Glutamatergic neuron (in vitro differentiated cells): ENCODE results near the gene ARL15. TPM values are rescaled to one million over a fixed set of nuclear protein-coding genes. Genes with fewer than 3 reads are reported as not detected.

ENCODE experiments used
- DNase-seq: peaks from one replicate; pipeline ENCODE4 v3.0.0; 2022
- H3K27ac Mint-ChIP-seq: one replicate; pipeline ENCODE4 v1.8.0; 2020; ENCODE audit warnings: mild to moderate bottlenecking, mixed read lengths, inconsistent platforms; ENCODE audit not compliant: unreplicated experiment
- H3K27me3 Mint-ChIP-seq: one replicate; pipeline ENCODE4 v1.8.0; 2020; ENCODE audit warnings: mild to moderate bottlenecking, moderate library complexity, mixed read lengths, inconsistent platforms; ENCODE audit not compliant: unreplicated experiment
- H3K36me3 Mint-ChIP-seq: one replicate; pipeline ENCODE4 v1.8.0; 2020; ENCODE audit warnings: mild to moderate bottlenecking, mixed read lengths, inconsistent platforms; ENCODE audit not compliant: unreplicated experiment
- H3K4me1 Mint-ChIP-seq: one replicate; pipeline ENCODE4 v1.8.0; 2020; ENCODE audit warnings: mild to moderate bottlenecking, low read depth, mixed read lengths, inconsistent platforms; ENCODE audit not compliant: unreplicated experiment
- H3K4me3 Mint-ChIP-seq: one replicate; pipeline ENCODE4 v1.8.0; 2020; ENCODE audit warnings: mild to moderate bottlenecking, mixed read lengths, inconsistent platforms; ENCODE audit not compliant: unreplicated experiment
- H3K9me3 Mint-ChIP-seq: one replicate; pipeline ENCODE4 v1.8.0; 2020; ENCODE audit warnings: mild to moderate bottlenecking, moderate library complexity, mixed read lengths, inconsistent platforms; ENCODE audit not compliant: unreplicated experiment
- CTCF ChIP-seq: fragments of 200-600 bp; sonication (generic); IDR thresholded peaks from one replicate; pipeline ENCODE4 v1.5.0; 2021; ENCODE audit not compliant: partially characterized antibody, unreplicated experiment
- total RNA-seq: library from RNA; stranded (reverse); fragmentation: NEBNext Ultra II Directional; extraction: Animal tissue kit (Norgen Biotek cat#: 25700); gene quantifications from one replicate; pipeline ENCODE4 v1.2.1, GENCODE V29; 2021; ENCODE audit not compliant: unreplicated experiment

The ARL15 gene
- total RNA-seq, 1 donor from 2014 or later = 37.4 TPM

DNA sequence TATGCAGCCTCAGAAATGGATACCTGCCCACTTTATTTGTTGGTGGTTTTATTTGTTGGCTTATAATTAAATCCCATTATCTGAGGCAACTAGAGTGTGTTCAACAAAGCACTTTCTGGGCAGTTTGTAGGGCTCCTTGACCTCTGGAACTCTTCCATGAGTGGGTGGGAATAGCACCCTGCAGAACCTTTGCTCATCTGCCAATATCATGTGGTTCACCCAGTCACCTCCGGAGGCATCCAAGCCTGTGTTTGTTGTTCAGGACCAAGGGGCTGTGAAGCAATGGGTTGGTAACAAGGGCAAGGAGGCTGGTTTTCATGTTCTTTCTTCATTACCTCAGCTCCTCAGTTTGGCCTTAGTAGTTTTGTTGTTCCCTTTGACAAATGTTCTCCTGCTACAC, 436.0 kb downstream of the ARL15 start:
- Mint-ChIP-seq H3K4me1 (no peaks in the 10 kb centered on the region), H3K36me3 (no peaks in the 10 kb centered on the region), H3K27ac (no peak overlapping the region), H3K9me3 (peaks cover 4% of the 10 kb centered on the region), H3K4me3 (no peak overlapping the region), H3K27me3 (peaks cover 2% of the 10 kb centered on the region)
- DNase-seq = no peak
- no peak for TF ChIP-seq CTCF

- H3K27me3 Mint-ChIP-seq = peaks cover 2% of the 10 kb centered on the region
- H3K36me3 Mint-ChIP-seq = no peaks in the 10 kb centered on the region
- no peak for TF ChIP-seq CTCF
- no peak overlapping the region for H3K27ac Mint-ChIP-seq
- no peaks in the 10 kb centered on the region for H3K4me1 Mint-ChIP-seq
- H3K9me3 Mint-ChIP-seq = peaks cover 4% of the 10 kb centered on the region
- DNase-seq = no peak
- H3K4me3 Mint-ChIP-seq = no peak overlapping the region
These were observed 437.1 kb downstream of the ARL15 start for GRCh38 chr5:53873235-53873634.

GRCh38 chr5:53871775-53872174, 438.6 kb downstream of the ARL15 start:
- Mint-ChIP-seq H3K27ac (no peak overlapping the region), H3K27me3 (peaks cover 2% of the 10 kb centered on the region), H3K4me1 (no peaks in the 10 kb centered on the region), H3K9me3 (peaks cover 4% of the 10 kb centered on the region), H3K36me3 (no peaks in the 10 kb centered on the region), H3K4me3 (no peak overlapping the region)
- TF ChIP-seq CTCF = no peak
- no peak for DNase-seq

GRCh38 chr5:53871050-53871449, 439.3 kb downstream of the ARL15 start:
- no peak for TF ChIP-seq CTCF
- no peak overlapping the region for H3K4me3 Mint-ChIP-seq
- peaks cover 4% of the 10 kb centered on the region for H3K9me3 Mint-ChIP-seq
- no peak overlapping the region for H3K27ac Mint-ChIP-seq
- no peaks in the 10 kb centered on the region for H3K4me1 Mint-ChIP-seq
- no peaks in the 10 kb centered on the region for H3K36me3 Mint-ChIP-seq
- DNase-seq = no peak
- H3K27me3 Mint-ChIP-seq = peaks cover 2% of the 10 kb centered on the region

- DNase-seq = no peak
- Mint-ChIP-seq H3K36me3 (peaks cover 7% of the 10 kb centered on the region), H3K4me1 (no peaks in the 10 kb centered on the region), H3K9me3 (peaks cover 2% of the 10 kb centered on the region), H3K4me3 (no peak overlapping the region), H3K27me3 (peaks cover 2% of the 10 kb centered on the region), H3K27ac (no peak overlapping the region)
- TF ChIP-seq CTCF = no peak
These were observed 451.5 kb downstream of the ARL15 start for GRCh38 chr5:53858700-53859456.
